ENCODE measurements around the gene ZNF467.
A peak's percentile ranks its signal among the peaks of the same experiment; 100 is the strongest.

Gene ZNF467

GRCh38 chr7:149742075-149742701, 31.2 kb downstream of the ZNF467 start:
- peak; percentile 70 for DNase-seq

GRCh38 chr7:149741629-149742028, 31.8 kb downstream of the ZNF467 start:
- DNase-seq = no peak

- DNase-seq = no peak
Observed at GRCh38 chr7:149736478-149737360, 36.7 kb downstream of the ZNF467 start.

GRCh38 chr7:149735779-149736477, 37.5 kb downstream of the ZNF467 start:
- no peak for DNase-seq

- DNase-seq = no peak
Observed at GRCh38 chr7:149735181-149735602, 38.2 kb downstream of the ZNF467 start.

- DNase-seq = no peak
Observed at GRCh38 chr7:149734791-149735075, 38.7 kb downstream of the ZNF467 start.

GRCh38 chr7:149733924-149734790, 39.2 kb downstream of the ZNF467 start:
- no peak for DNase-seq

- DNase-seq = no peak
Observed at GRCh38 chr7:149733131-149733923, 40.1 kb downstream of the ZNF467 start.

- DNase-seq = no peak
Observed at GRCh38 chr7:149732611-149733010, 40.8 kb downstream of the ZNF467 start.

GRCh38 chr7:149732111-149732561, 41.3 kb downstream of the ZNF467 start:
- no peak for DNase-seq

GRCh38 chr7:149731207-149731955, 42.0 kb downstream of the ZNF467 start:
- DNase-seq = no peak

- DNase-seq = no peak
Observed at GRCh38 chr7:149729983-149730801, 43.2 kb downstream of the ZNF467 start.

GRCh38 chr7:149729586-149729982, 43.8 kb downstream of the ZNF467 start:
- DNase-seq = no peak

GRCh38 chr7:149728491-149729375, 44.7 kb downstream of the ZNF467 start:
- no peak for DNase-seq

GRCh38 chr7:149727899-149728476, 45.4 kb downstream of the ZNF467 start:
- no peak for DNase-seq

GRCh38 chr7:149727053-149727898, 46.1 kb downstream of the ZNF467 start:
- no peak for DNase-seq

- DNase-seq = no peak
Observed at GRCh38 chr7:149725916-149726315, 47.5 kb downstream of the ZNF467 start.

- no peak for DNase-seq
Observed at GRCh38 chr7:149725426-149725821, 48.0 kb downstream of the ZNF467 start.
